ENCODE results near the gene CFTR.

The CFTR gene

GRCh38 chr7:117645481-117646165 is 165.8 kb downstream of the CFTR start:
- Histone ChIP-seq H2AFZ (ENCODE audit: low read depth, low read length, severe bottlenecking) (no peak overlapping the region), H3K9me2 (replicated peaks; ENCODE audit: insufficient read depth, low read length) (no peaks in the 10 kb centered on the region), H3K36me3 (ENCODE audit: low read length) (no peaks in the 10 kb centered on the region), H3K27me3 (ENCODE audit: low read length) (no peaks in the 10 kb centered on the region), H3K9me3 (ENCODE audit: insufficient read depth, low read length) (no peaks in the 10 kb centered on the region), H4K20me1 (ENCODE audit: low read depth, low read length) (no peaks in the 10 kb centered on the region), H3K4me2 (ENCODE audit: low read depth, low read length, poor library complexity, severe bottlenecking) (no peak overlapping the region), H3K27ac (ENCODE audit: low read depth, low read length) (no peak overlapping the region), H3K79me2 (ENCODE audit: insufficient read depth, low read length) (no peaks in the 10 kb centered on the region), H3K9ac (ENCODE audit: low read length) (no peak overlapping the region), H3F3A (ENCODE audit: insufficient read depth) (no peaks in the 10 kb centered on the region), H3K4me3 (ENCODE audit: insufficient read depth, low read length, poor library complexity, severe bottlenecking) (no peak overlapping the region)
- TF ChIP-seq CTCF (IDR thresholded peaks at IDR 0.05; ENCODE audit: insufficient read depth, low read length, poor library complexity, severe bottlenecking) (no peak), EZH2phosphoT487 (conservative IDR thresholded peaks at IDR 0.05; ENCODE audit: low read length) (no peak)

- Histone ChIP-seq H4K20me1 (ENCODE audit: low read depth, low read length) (no peaks in the 10 kb centered on the region), H3K9ac (ENCODE audit: low read length) (no peak overlapping the region), H3F3A (ENCODE audit: insufficient read depth) (no peaks in the 10 kb centered on the region), H3K4me2 (ENCODE audit: low read depth, low read length, poor library complexity, severe bottlenecking) (no peak overlapping the region), H3K9me3 (ENCODE audit: insufficient read depth, low read length) (no peaks in the 10 kb centered on the region), H2AFZ (ENCODE audit: low read depth, low read length, severe bottlenecking) (no peak overlapping the region), H3K9me2 (replicated peaks; ENCODE audit: insufficient read depth, low read length) (no peaks in the 10 kb centered on the region), H3K36me3 (ENCODE audit: low read length) (no peaks in the 10 kb centered on the region), H3K27ac (ENCODE audit: low read depth, low read length) (no peak overlapping the region), H3K79me2 (ENCODE audit: insufficient read depth, low read length) (no peaks in the 10 kb centered on the region), H3K4me3 (ENCODE audit: insufficient read depth, low read length, poor library complexity, severe bottlenecking) (no peak overlapping the region), H3K27me3 (ENCODE audit: low read length) (no peaks in the 10 kb centered on the region)
- TF ChIP-seq CTCF (IDR thresholded peaks at IDR 0.05; ENCODE audit: insufficient read depth, low read length, poor library complexity, severe bottlenecking) (no peak), EZH2phosphoT487 (conservative IDR thresholded peaks at IDR 0.05; ENCODE audit: low read length) (no peak)
Measured at GRCh38 chr7:117648203-117648866, 168.5 kb downstream of the CFTR start.

- Histone ChIP-seq H3F3A (ENCODE audit: insufficient read depth) (no peaks in the 10 kb centered on the region), H3K9me2 (replicated peaks; ENCODE audit: insufficient read depth, low read length) (no peaks in the 10 kb centered on the region), H3K4me2 (ENCODE audit: low read depth, low read length, poor library complexity, severe bottlenecking) (no peak overlapping the region), H2AFZ (ENCODE audit: low read depth, low read length, severe bottlenecking) (no peak overlapping the region), H3K27ac (ENCODE audit: low read depth, low read length) (no peak overlapping the region), H3K9me3 (ENCODE audit: insufficient read depth, low read length) (no peaks in the 10 kb centered on the region), H4K20me1 (ENCODE audit: low read depth, low read length) (no peaks in the 10 kb centered on the region), H3K27me3 (ENCODE audit: low read length) (no peaks in the 10 kb centered on the region), H3K79me2 (ENCODE audit: insufficient read depth, low read length) (no peaks in the 10 kb centered on the region), H3K9ac (ENCODE audit: low read length) (no peak overlapping the region), H3K4me3 (ENCODE audit: insufficient read depth, low read length, poor library complexity, severe bottlenecking) (no peak overlapping the region), H3K36me3 (ENCODE audit: low read length) (no peaks in the 10 kb centered on the region)
- no peak for TF ChIP-seq EZH2phosphoT487 (conservative IDR thresholded peaks at IDR 0.05; ENCODE audit: low read length)
- TF ChIP-seq CTCF (IDR thresholded peaks at IDR 0.05; ENCODE audit: insufficient read depth, low read length, poor library complexity, severe bottlenecking): no peak
Measured at GRCh38 chr7:117652943-117653680, 173.3 kb downstream of the CFTR start.
